Adrenal gland (tissue), 12 donors: ENCODE data around the gene AKAP17A. TPM values are rescaled to one million over a fixed set of nuclear protein-coding genes. Genes with fewer than 3 reads are reported as not detected.

Experiments
- DNase-seq, 7 donors: peaks; one replicate each; pipeline ENCODE4 v3.0.0-alpha.2; 2019 to 2020
- H3K27ac ChIP-seq, 5 donors: fragments of 200-600 bp; sonication (generic) in 4 of 5; 1 replicate in 3 of 5; 2 replicates in 2 of 5; pipeline versions ENCODE4 v1.5.1 to v1.8.0; 2016 to 2020; ENCODE audit warnings: mild to moderate bottlenecking in 1 of 5
- H3K27me3 ChIP-seq: fragments of 200-600 bp; 2 replicates; pipeline ENCODE4 v1.8.0; 2021
- H3K36me3 ChIP-seq, 2 donors: fragments of 200-600 bp; replicated peaks in 1 of 2; 1 replicate in 1 of 2; 2 replicates in 1 of 2; pipeline versions ENCODE4 v1.5.1 to v1.8.0; 2018 to 2022
- H3K4me1 ChIP-seq, 2 donors: fragments of 200-600 bp; replicated peaks in 1 of 2; 1 replicate in 1 of 2; 2 replicates in 1 of 2; pipeline versions ENCODE4 v1.5.1 to v1.8.0; 2018 to 2021
- H3K4me3 ChIP-seq, 4 donors: fragments of 200-600 bp; sonication (generic) in 3 of 4; one replicate each; pipeline ENCODE4 v1.5.1; 2016 to 2018
- H3K9me3 ChIP-seq, 3 donors: fragments of 200-600 bp; sonication (generic) in 1 of 3; replicated peaks in 1 of 3; 1 replicate in 2 of 3; 2 replicates in 1 of 3; pipeline versions ENCODE4 v1.5.1 to v1.8.0; 2016 to 2021
- POLR2A ChIP-seq, 2 donors: fragments of 450-650 bp; IDR thresholded peaks; one replicate each; pipeline ENCODE4 v1.6.1; 2017; ENCODE audit warnings: antibody characterized with exemption in 2 of 2, mild to moderate bottlenecking in 2 of 2, moderate library complexity in 1 of 2
- WGBS, 4 donors: extraction: QIAGEN DNeasy Blood & Tissue Kit in 2 of 4; methylation state at CpG; one replicate each; pipeline versions ENCODE4 v1.1.5 to v1.1.7; 2013 to 2017; 5-methylcytosine and 5-hydroxymethylcytosine counted together
- intact Hi-C, 2 donors: fragments of 100-400 bp; cut with DNase I; formaldehyde crosslinking; loops; one replicate each; pipeline versions ENCODE4 v1.14.1 to v1.15.0; 2022 to 2023
- polyA plus RNA-seq, 3 donors: library from polyadenylated mRNA; stranded (reverse); fragments of 200-250 nt in 2 of 3; fragments of 350-450 nt in 1 of 3; fragmentation: Illumina TruSeq in 1 of 3; extraction: RNeasy Lipid Tissue Mini Kit (QIAGEN cat#74804) in 1 of 3; gene quantifications; one replicate each; pipeline ENCODE4 v1.2.3, GENCODE V29; 2013 to 2014
- total RNA-seq, 9 donors: library from RNA; depleted of rRNA in 4 of 9; stranded (reverse); fragments of >200 nt in 4 of 9; fragments of 120-200 nt in 1 of 9; fragmentation: NEBNext Ultra II Directional in 1 of 9; extraction: Animal tissue kit (Norgen Biotek cat#: 25700) in 1 of 9; gene quantifications; one replicate each; pipeline versions ENCODE4 v1.1.0 to v1.2.4, GENCODE V29; 2013 to 2023
- TF ChIP-seq, protein P1 (sequence below), 6 experiments: fragments of 450-650 bp in 4 of 6; fragments of 200-600 bp in 2 of 6; sonication (generic) in 1 of 6; IDR thresholded peaks; 1 replicate in 5 of 6; 2 replicates in 1 of 6; pipeline versions ENCODE4 v1.5.1 to v1.8.0; 2016 to 2021; ENCODE audit warnings: antibody characterized with exemption in 6 of 6, mild to moderate bottlenecking in 2 of 6, moderate library complexity in 1 of 6
- donor health status: healthy with polysubstance abuse.
- donor health status: Bipolar disorder and iron deficiency.
- donor health status: DM: yes; HTN: yes; CAD: no.
- donor health status: DM: no; HTN: no; CAD: no.
- donor health status: DM: no; HTN: no; CAD: no.
- donor health status: DM: yes; HTN: yes; CAD: no.

The AKAP17A gene
- total and polyA plus RNA-seq, 12 donors: 17.7 to 112 (median 40.7) TPM

DNA sequence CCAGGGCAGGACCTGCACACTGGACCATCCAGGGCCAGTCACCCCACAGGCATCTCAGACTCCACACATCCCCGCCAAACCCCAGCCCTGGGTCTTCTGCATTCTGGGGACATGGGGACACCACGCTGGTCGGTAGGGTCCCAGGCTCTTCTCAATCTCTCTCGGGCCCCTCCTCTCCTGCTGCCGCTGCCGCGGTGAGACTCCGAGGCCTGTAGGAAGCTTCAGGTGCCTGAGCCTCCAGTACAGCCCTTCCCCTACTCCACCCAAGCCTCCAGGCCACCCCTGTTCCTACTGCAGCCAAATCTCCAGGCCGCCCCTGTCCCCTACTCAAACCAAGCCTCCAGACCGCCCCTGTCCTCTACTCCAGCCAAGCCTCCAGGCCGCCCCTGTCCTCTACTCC, 17.9 kb downstream of the AKAP17A start:
- intact Hi-C loops: no loop called here
- WGBS, 4 donors: 91 to 96% (median 93%) methylated on average over 10 of the region's 11 CpGs
- no peak overlapping the region for H3K4me3 ChIP-seq

DNA sequence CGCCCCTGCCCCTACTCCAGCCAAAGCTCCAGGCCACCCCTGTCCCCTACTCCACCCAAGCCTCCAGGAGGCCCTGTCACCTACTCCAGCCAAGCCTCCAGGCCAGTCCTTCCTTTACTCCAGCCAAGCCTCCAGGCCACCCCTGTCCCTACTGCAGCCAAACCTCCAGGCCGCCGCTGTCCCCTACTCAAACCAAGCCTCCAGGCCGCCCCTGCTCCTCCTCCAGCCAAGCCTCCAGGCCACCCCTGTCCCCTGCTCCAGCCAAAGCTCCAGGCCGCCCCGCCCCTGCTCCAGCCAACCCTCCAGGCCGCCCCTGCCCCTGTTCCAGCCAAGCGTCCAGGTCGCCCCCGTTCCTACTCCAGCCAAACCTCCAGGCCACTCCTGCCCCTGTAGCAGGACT, 18.4 kb downstream of the AKAP17A start:
- no peak for DNase-seq
- no peak for TF ChIP-seq POLR2A (IDR thresholded peaks at IDR 0.05)
- TF ChIP-seq, protein P1, sequence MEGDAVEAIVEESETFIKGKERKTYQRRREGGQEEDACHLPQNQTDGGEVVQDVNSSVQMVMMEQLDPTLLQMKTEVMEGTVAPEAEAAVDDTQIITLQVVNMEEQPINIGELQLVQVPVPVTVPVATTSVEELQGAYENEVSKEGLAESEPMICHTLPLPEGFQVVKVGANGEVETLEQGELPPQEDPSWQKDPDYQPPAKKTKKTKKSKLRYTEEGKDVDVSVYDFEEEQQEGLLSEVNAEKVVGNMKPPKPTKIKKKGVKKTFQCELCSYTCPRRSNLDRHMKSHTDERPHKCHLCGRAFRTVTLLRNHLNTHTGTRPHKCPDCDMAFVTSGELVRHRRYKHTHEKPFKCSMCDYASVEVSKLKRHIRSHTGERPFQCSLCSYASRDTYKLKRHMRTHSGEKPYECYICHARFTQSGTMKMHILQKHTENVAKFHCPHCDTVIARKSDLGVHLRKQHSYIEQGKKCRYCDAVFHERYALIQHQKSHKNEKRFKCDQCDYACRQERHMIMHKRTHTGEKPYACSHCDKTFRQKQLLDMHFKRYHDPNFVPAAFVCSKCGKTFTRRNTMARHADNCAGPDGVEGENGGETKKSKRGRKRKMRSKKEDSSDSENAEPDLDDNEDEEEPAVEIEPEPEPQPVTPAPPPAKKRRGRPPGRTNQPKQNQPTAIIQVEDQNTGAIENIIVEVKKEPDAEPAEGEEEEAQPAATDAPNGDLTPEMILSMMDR (IDR thresholded peaks at IDR 0.05): no peak
- H3K4me3 ChIP-seq: no peak overlapping the region
- H3K9me3 ChIP-seq: no peaks in the 10 kb centered on the region
- no peaks in the 10 kb centered on the region for H3K4me1 ChIP-seq
- H3K36me3 ChIP-seq: no peaks in the 10 kb centered on the region
- no peak overlapping the region for H3K27ac ChIP-seq
- intact Hi-C loops: no loop called here
- H3K27me3 ChIP-seq: no peaks in the 10 kb centered on the region
- 80 to 95% (median 88%) methylated on average over 4 to 10 of the region's 10 CpGs for WGBS, 4 donors

More for the DNA sequence above, 17.9 kb downstream of the AKAP17A start:
- Histone ChIP-seq H3K9me3 (no peaks in the 10 kb centered on the region), H3K27me3 (no peaks in the 10 kb centered on the region), H3K4me1 (no peaks in the 10 kb centered on the region), H3K36me3 (no peaks in the 10 kb centered on the region), H3K27ac (no peak overlapping the region)
- TF ChIP-seq, protein P1 (IDR thresholded peaks at IDR 0.05): no peak
- no peak for TF ChIP-seq POLR2A (IDR thresholded peaks at IDR 0.05)
- no peak for DNase-seq

DNA sequence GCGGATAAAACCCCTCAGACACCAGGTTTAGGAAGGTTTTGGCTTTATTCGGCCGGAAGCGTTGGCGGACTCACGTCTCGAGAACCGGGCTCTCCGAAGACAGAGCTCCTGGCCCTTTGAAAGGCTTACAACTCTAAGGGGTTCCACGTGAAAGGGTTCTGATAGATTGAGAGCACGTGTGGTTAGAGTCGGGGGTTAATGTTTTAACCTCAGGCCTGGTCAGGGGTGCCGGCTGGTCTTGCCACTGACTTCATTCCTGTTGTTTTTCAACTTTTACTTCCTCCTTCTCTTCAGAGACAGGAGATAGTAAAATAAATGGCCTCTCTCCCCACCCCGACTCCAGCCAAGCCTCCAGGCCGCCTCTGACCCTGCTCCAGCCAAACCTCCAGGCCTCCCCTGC, 18.8 kb downstream of the AKAP17A start:
- TF ChIP-seq, protein P1 (IDR thresholded peaks at IDR 0.05): no peak
- no peak for TF ChIP-seq POLR2A (IDR thresholded peaks at IDR 0.05)
- no peak for DNase-seq
- Histone ChIP-seq H3K4me1 (no peaks in the 10 kb centered on the region), H3K27ac (no peak overlapping the region), H3K36me3 (no peaks in the 10 kb centered on the region), H3K27me3 (no peaks in the 10 kb centered on the region), H3K9me3 (no peaks in the 10 kb centered on the region), H3K4me3 (no peak overlapping the region)
- WGBS, 4 donors: 55 to 83% (median 78%) methylated on average over 6 to 15 of the region's 15 CpGs
- intact Hi-C loops: no loop called here

DNA sequence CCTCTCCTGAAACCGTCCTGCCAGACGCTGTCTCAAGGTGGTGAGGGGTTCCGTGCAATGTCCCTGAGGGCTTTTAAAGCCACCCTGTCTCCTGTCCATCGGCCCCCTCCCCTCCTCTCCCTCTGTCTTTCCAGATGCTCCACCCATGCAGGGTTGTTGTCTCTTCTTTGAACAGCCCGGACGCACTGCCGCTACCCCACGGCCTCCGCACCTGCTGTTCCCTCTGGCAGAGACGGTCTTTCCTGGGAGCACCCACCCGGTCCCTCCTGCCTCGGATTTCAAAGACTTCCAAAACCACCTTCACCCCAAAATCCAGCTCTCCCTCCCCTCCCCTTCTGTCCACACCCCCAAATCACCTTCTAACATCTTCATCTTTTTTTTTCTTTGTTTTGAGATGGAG, 19.3 kb downstream of the AKAP17A start:
- WGBS, 4 donors: 78 to 84% (median 81%) methylated on average over 12 of the region's 12 CpGs
- intact Hi-C loops: no loop called here

More for the DNA sequence above, 19.3 kb downstream of the AKAP17A start:
- Histone ChIP-seq H3K9me3 (no peaks in the 10 kb centered on the region), H3K36me3 (no peaks in the 10 kb centered on the region), H3K27me3 (no peaks in the 10 kb centered on the region), H3K4me1 (no peaks in the 10 kb centered on the region), H3K4me3 (no peak overlapping the region), H3K27ac (no peak overlapping the region)
- TF ChIP-seq, protein P1 (IDR thresholded peaks at IDR 0.05): no peak
- no peak for TF ChIP-seq POLR2A (IDR thresholded peaks at IDR 0.05)
- DNase-seq: no peak
